GM13977 (cell line): ENCODE measurements around the gene MTUS2.

Source experiments
- DNase-seq: peaks from one replicate; pipeline ENCODE4 v3.0.0; 2012; ENCODE audit warnings: low spot score
- CTCF ChIP-seq: IDR thresholded peaks from 2 replicates; pipeline ENCODE4 v1.5.1; 2012; ENCODE audit warnings: mild to moderate bottlenecking, control low read depth; ENCODE audit not compliant: insufficient read depth; ENCODE audit errors: extremely low read depth, missing control alignments
- in situ Hi-C: fragments of 300-500 bp; cut with MboI; formaldehyde crosslinking; loops from one replicate; pipeline ENCODE4 v1.12.0; 2022; ENCODE audit warnings: low sequenced_read_pairs, low pct_unique_long_range_greater_than_20kb, mixed read lengths, inconsistent platforms; ENCODE audit not compliant: unreplicated experiment

The MTUS2 gene

GRCh38 chr13:29448174-29448573 lies 628.0 kb downstream of the MTUS2 start:
- TF ChIP-seq CTCF: no peak
- in situ Hi-C loops: no loop called here
- no peak for DNase-seq

GRCh38 chr13:29449726-29450125 lies 629.6 kb downstream of the MTUS2 start:
- no peak for TF ChIP-seq CTCF
- in situ Hi-C loops: no loop called here
- no peak for DNase-seq

GRCh38 chr13:29451976-29452375 lies 631.8 kb downstream of the MTUS2 start:
- DNase-seq: no peak
- no peak for TF ChIP-seq CTCF
- in situ Hi-C loops: no loop called here

- in situ Hi-C loops: no loop called here
- no peak for TF ChIP-seq CTCF
- no peak for DNase-seq
Measured at GRCh38 chr13:29452773-29453616, 632.9 kb downstream of the MTUS2 start.

GRCh38 chr13:29453617-29454011 lies 633.5 kb downstream of the MTUS2 start:
- TF ChIP-seq CTCF: no peak
- no peak for DNase-seq
- in situ Hi-C loops: no loop called here

GRCh38 chr13:29454931-29455481 lies 634.9 kb downstream of the MTUS2 start:
- peak; percentile 47 for DNase-seq
- TF ChIP-seq CTCF: peak; percentile 66
- in situ Hi-C loops: no loop called here

- TF ChIP-seq CTCF: no peak
- in situ Hi-C loops: no loop called here
- DNase-seq: no peak
Measured at GRCh38 chr13:29456419-29456818, 636.3 kb downstream of the MTUS2 start.
